ENCODE data around the gene PANX2. TPM values are rescaled to one million over a fixed set of nuclear protein-coding genes. Genes with fewer than 3 reads are reported as not detected.

Gene PANX2
- total and polyA plus RNA-seq, 2 of the 13 experiments (the other 11 are each of a cell fraction or from before 2014, with no cell fraction given): 0.15 to 1.1 TPM

GRCh38 chr22:50143096-50143495 is 27.4 kb upstream of the PANX2 start (continued):
- TF ChIP-seq, protein P1, sequence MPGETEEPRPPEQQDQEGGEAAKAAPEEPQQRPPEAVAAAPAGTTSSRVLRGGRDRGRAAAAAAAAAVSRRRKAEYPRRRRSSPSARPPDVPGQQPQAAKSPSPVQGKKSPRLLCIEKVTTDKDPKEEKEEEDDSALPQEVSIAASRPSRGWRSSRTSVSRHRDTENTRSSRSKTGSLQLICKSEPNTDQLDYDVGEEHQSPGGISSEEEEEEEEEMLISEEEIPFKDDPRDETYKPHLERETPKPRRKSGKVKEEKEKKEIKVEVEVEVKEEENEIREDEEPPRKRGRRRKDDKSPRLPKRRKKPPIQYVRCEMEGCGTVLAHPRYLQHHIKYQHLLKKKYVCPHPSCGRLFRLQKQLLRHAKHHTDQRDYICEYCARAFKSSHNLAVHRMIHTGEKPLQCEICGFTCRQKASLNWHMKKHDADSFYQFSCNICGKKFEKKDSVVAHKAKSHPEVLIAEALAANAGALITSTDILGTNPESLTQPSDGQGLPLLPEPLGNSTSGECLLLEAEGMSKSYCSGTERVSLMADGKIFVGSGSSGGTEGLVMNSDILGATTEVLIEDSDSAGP (CRISPR knock-in tag; IDR thresholded peaks at IDR 0.05; ENCODE audit: borderline replicate concordance): no peak

- peaks cover 96% of the 10 kb centered on the region for H3K4me1 ChIP-seq (ENCODE audit: insufficient read depth, low read length)
- TF ChIP-seq ZBTB7A (CRISPR knock-in tag; IDR thresholded peaks at IDR 0.05) (peak; percentile 65; the same call in 1 of the 2 replicates), PLRG1 (conservative IDR thresholded peaks at IDR 0.05) (no peak), RNF2 (conservative IDR thresholded peaks at IDR 0.05; ENCODE audit: low read depth) (peak; percentile 71), ZFAT (CRISPR knock-in tag; conservative IDR thresholded peaks at IDR 0.05) (no peak), SNAI1 (CRISPR knock-in tag; IDR thresholded peaks at IDR 0.05; ENCODE audit: borderline replicate concordance) (no peak), THRA (CRISPR knock-in tag; IDR thresholded peaks at IDR 0.05; ENCODE audit: borderline replicate concordance) (no peak), ZNF747 (CRISPR knock-in tag; IDR thresholded peaks at IDR 0.05; ENCODE audit: borderline replicate concordance) (no peak), KLF16 (CRISPR knock-in tag; IDR thresholded peaks at IDR 0.05) (no peak), ZNF3 (CRISPR knock-in tag; IDR thresholded peaks at IDR 0.05) (no peak), SPEN (CRISPR knock-in tag; IDR thresholded peaks at IDR 0.05; ENCODE audit: low read depth) (peak; percentile 30; the same call in 1 of the 2 replicates), KLF12 (CRISPR knock-in tag; IDR thresholded peaks at IDR 0.05; ENCODE audit: borderline replicate concordance) (no peak), NFIB (CRISPR knock-in tag; IDR thresholded peaks at IDR 0.05; ENCODE audit: borderline replicate concordance) (no peak)
- TF ChIP-seq, protein P2, sequence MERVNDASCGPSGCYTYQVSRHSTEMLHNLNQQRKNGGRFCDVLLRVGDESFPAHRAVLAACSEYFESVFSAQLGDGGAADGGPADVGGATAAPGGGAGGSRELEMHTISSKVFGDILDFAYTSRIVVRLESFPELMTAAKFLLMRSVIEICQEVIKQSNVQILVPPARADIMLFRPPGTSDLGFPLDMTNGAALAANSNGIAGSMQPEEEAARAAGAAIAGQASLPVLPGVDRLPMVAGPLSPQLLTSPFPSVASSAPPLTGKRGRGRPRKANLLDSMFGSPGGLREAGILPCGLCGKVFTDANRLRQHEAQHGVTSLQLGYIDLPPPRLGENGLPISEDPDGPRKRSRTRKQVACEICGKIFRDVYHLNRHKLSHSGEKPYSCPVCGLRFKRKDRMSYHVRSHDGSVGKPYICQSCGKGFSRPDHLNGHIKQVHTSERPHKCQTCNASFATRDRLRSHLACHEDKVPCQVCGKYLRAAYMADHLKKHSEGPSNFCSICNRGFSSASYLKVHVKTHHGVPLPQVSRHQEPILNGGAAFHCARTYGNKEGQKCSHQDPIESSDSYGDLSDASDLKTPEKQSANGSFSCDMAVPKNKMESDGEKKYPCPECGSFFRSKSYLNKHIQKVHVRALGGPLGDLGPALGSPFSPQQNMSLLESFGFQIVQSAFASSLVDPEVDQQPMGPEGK (CRISPR knock-in tag; IDR thresholded peaks at IDR 0.05): peak; percentile 98
These were observed 26.4 kb upstream of the PANX2 start for GRCh38 chr22:50144005-50144614.

More at GRCh38 chr22:50144005-50144614, 26.4 kb upstream of the PANX2 start:
- no peak for ATAC-seq
- BruUV-seq (replicated peaks): no TSS peak
- H3K27me3 ChIP-seq (ENCODE audit: control insufficient read depth in 1 of 2, insufficient read depth in 2 of 2, low read length in 2 of 2): peaks cover 2 to 24% of the 10 kb centered on the region in 2 experiments
- no peak overlapping the region for H2AFZ ChIP-seq (ENCODE audit: low read length)
- peak overlapping the region in 1 of 3 experiments; percentile 9; a peak in 1 of 6 replicates for H3K4me3 ChIP-seq (replicated peaks in 1 of 3; ENCODE audit: insufficient read depth in 1 of 3, low read depth in 2 of 3, low read length in 3 of 3)
- DNase-seq (ENCODE audit: low spot score): no peak
- H3K9ac ChIP-seq (ENCODE audit: insufficient read depth, low read depth, low read length): no peak overlapping the region
- H3K4me2 ChIP-seq (ENCODE audit: low read depth, low read length): no peak overlapping the region; the same call in 1 of the 2 replicates
- no peaks in the 10 kb centered on the region for H3K79me2 ChIP-seq (ENCODE audit: insufficient read depth, low read length)
- FAIRE-seq: no peak
- WGBS (ENCODE audit: low lambda C conversion rate): 31% methylated on average over 15 of the region's 18 CpGs
- POLR2A ChIA-PET: no interaction called here
- in situ Hi-C loops (cut with HindIII; ENCODE audit: extremely low pct_ligation_motif_present, low pct_unique_long_range_greater_than_20kb) (no loop called here), intact Hi-C loops (cut with micrococcal nuclease; ENCODE audit: unreplicated experiment) (no loop called here)
- CTCF ChIA-PET (ENCODE audit: low intra/inter-chr PET ratio, low total read pairs): no interaction called here
- no peaks in the 10 kb centered on the region for H3K36me3 ChIP-seq (replicated peaks in 1 of 2; ENCODE audit: control insufficient read depth in 1 of 2, insufficient read depth in 2 of 2, low read length in 2 of 2)
- H3K9me3 ChIP-seq (ENCODE audit: low read length): no peaks in the 10 kb centered on the region
- no peaks in the 10 kb centered on the region for H4K20me1 ChIP-seq (ENCODE audit: insufficient read depth, low read length)
- no peak overlapping the region for H3K27ac ChIP-seq (ENCODE audit: extremely low read length, insufficient read depth, low read length)

All from HepG2 (cell line).